GM19025 (cell line): ENCODE data around the gene CCND3.

Experiments
- ATAC-seq: cut with Tn5 transposase; IDR thresholded peaks from one replicate; pipeline ENCODE4 v1.9.1; 2021; ENCODE audit warnings: mild to moderate bottlenecking, low read depth, moderate library complexity; ENCODE audit not compliant: unreplicated experiment

CCND3 gene

DNA sequence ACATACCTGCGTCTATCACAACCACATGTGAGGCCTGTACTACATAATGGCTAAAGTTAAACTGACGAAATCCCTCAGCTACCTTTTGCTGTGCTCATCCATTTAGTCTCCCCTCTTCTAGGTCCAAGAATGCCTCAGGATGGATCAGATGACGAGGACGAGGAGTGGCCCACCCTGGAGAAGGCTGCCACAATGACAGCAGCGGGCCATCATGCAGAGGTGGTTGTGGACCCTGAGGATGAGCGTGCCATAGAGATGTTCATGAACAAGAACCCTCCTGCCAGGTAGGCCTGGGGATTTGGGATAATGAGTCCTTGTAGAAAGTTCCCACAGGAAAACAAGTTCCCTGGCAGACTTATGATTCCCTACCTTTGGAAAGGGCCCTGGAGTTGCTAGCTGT is 14.4 kb downstream of the CCND3 start:
- no peak for ATAC-seq

DNA sequence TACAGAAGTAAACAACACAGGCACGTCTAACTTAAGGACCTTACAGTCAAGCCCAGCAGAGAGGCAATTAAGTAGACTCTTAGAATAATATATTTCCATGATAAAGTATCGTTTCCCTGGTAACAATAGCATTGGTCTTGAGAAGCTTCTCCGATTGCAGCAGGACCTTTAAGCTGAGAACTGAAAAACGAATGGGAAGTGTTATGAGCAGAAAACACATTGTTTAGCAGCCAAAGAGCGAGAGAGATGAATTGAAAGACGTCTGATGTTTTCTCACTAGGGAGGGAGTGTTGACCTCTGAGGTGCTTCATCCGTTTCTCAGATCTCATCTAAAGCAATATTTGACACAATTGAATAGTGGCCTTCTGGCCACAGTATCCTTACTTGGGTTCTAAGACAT is 19.5 kb downstream of the CCND3 start:
- ATAC-seq = no peak

DNA sequence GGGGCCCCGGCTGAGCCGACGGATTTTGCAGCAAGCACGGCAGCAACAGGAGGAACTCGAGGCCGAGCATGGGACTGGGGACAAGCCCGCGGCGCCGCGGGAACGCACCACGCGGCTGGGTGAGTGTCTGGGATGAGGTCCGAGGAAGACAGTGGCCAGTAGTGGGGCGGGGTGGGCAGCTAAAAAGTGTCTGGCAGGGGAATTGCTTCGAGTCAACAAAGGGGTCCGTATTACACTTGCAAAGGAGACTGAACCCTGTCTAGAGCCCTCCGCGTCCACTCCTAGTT is 20.0 kb downstream of the CCND3 start:
- no peak for ATAC-seq

DNA sequence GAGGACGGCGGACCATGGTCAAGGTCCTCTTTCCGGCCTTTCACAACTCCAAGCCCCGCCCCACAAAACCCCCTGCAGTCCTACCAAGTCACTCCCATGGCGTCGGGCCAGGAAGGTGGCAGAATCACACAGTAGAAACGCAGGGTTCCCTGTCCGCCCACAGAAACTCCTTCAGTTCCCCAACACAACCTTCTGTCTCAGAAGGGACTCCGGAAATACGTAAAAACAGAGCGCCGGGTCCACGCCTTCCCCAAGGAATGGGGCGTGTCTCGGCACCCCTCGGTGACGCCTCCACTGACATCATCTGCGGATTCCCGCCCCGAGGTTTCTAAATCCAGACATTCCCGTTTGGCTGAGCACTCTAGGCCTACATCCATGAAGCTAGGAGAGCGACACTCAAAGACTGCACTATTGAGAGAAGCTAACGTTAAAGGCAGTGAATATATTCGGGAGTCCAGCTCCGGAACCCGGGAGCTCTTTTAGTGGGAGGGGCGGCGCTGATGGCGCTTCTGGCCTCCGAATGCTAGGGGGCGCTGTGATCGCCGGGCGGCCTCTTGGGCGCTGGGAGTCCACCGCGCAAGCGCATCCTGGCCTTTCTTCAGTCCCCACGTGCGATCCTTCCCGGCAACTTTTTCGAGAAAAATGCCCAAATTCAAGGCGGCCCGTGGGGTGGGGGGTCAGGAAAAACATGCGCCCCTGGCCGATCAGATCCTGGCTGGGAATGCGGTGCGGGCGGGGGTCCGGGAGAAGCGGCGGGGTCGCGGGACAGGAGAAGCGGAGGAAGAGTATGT is 20.5 kb downstream of the CCND3 start, which contains the start of the genes BYSL and MED20:
TSS of gene BYSL (plus strand) at position 579 of the 791 bp plus-strand sequence. CDS start at position 643, 64 bp downstream.
TSS of gene MED20 (minus strand) at position 219 of the 791 bp plus-strand sequence. CDS start at position 98, 121 bp downstream.
- ATAC-seq = peak; percentile 94

DNA sequence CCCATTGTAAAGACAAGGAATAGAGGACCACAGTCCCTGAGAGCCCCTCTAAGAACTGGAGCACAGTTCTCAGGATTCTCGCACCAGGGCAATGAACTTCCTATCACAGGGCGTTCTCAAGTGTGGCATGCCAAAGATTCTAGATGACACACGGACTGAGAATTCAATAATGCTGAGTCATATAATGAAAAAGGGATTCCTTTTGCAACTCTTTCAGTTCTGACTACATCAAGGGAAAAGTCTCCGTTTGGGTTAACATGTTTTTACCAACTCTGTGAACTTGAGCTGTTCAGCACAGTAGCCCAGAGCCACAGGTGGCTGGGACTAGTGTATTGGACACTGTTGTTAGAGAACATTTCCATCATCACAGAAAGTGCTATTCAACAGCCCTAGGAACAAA is 24.1 kb downstream of the CCND3 start:
- no peak for ATAC-seq

DNA sequence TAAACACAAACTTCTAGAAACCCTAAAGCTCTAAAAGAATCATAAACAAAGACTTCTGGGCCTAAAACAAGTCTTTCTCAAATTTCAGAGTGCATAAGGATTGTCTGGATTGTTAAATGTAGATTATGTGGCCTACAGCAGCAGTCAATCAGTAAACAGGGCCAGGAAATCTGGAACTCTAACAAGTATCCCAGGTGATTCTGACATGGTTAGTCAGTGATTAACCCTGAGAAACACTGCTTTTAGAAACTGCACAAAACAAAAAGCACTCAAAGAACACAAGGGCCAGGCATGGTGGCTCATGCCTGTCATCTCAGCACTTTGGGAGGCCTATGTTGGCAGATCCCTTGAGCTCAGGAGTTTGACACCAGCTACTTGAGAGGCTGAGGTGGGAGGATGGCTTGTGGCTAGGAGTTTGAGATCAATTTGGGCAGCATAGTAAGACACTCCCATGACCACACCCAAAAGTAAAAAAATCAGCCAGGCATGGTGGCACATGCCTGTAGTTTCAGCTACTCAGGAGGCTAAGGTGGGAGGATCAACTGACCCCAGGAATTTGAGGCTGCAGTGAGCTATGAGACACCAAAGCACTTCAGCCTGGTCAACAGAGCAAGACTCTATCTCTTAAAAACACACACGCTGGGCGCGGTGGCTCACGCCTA is 26.6 kb downstream of the CCND3 start:
- no peak for ATAC-seq

DNA sequence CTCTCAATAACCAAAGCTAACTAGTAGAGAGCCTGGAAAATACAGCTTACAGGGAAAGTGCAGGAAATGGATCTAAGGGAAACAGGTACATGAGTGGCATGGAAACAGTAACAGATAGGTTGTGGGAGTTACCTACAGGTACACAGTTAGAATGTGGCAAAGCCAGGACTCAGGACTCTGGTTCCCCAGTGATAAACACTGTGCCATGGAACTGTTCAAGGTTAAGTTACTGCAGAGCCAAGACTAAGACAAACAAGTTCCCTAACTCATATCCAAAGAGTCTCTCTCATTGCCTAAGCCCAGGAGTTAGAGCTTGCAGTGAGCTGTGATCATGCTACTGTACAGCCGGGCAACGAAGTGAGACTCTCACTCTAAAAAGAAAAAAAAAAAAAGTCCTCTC is 27.3 kb downstream of the CCND3 start:
- no peak for ATAC-seq

DNA sequence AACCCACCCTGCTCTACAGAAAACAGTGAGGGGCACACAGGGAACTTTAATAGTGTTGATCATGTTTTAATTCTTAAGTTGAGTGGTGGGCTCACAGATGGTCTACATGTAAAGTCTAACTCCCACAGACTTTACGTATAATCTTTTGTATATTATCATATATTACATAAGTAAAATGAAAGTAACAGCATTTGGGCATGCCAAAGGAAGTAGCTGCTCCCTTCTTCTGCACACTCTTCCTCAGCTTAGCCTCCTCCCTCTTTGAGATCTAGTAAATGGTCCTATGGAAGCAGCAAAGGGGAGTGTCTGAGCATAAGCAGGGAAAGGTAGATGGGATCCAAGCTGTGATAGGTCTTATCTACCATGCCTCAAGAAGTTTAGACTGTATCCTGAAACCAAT is 31.9 kb downstream of the CCND3 start:
- ATAC-seq = no peak

DNA sequence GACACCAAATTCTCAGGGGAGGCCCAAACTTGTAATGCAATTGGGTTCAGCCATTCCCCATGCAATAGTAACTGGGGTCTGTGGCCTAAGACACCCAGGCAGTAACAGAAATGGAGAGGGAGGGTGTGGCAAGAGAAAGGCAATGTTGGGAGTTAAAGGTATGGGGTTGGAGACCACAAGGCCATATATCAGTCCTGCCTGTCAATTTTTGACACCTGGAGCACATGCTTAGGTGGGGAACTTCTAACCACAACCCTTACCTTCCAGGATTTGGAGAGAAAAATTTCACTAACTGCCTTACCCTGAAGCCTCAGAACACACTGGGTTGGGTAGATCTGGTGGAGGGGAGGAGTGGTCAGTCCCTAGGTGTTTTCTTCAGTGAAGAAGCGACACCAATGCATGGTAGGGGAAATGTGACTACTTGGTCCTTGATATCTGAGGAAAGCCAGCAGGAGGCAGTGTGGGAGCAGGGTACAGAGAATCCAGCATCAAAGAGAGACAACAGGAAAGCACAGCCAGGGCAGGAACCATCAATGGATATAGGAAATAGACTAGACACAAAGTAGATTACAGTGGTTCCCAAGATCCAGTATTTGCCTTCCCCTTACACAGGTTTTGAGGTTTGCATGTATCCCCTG is 39.6 kb downstream of the CCND3 start:
- ATAC-seq = no peak

DNA sequence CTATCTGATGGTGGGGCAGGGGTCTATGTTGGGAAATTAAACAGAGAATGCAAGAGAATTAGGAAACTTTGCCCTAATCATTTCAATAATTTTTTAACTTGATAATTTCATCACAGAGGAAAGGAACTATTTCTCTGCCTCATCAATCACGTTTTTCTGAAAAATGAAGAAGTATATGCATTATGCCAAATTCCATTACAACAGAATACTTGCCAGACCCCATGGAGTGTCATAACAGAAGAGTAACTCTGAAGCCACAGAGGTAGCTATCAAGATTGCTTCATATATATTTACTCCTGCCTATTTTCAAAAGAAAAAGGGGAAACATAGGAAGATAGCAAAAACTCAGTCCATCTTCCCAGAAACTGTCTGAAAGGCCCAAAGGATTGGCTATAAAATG is 40.7 kb downstream of the CCND3 start:
- no peak for ATAC-seq

DNA sequence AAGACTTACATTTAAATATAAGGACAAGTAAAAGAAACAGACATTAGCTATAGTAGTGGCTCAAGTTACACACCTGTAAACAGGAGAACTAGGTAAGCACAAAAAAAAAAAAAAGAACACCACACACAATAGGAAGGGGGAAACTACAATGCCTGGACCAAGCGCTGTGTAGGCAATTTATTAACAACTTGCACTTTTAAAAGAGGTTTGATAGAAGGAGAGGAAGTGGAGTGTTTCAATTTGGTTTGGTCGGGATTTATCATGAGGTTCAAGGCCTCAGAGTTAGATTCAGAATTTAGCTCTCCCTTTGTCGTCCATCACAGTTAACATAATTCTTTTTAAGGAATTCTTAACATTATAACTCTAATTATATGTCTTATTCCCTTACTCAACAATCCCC is 45.3 kb downstream of the CCND3 start:
- no peak for ATAC-seq

DNA sequence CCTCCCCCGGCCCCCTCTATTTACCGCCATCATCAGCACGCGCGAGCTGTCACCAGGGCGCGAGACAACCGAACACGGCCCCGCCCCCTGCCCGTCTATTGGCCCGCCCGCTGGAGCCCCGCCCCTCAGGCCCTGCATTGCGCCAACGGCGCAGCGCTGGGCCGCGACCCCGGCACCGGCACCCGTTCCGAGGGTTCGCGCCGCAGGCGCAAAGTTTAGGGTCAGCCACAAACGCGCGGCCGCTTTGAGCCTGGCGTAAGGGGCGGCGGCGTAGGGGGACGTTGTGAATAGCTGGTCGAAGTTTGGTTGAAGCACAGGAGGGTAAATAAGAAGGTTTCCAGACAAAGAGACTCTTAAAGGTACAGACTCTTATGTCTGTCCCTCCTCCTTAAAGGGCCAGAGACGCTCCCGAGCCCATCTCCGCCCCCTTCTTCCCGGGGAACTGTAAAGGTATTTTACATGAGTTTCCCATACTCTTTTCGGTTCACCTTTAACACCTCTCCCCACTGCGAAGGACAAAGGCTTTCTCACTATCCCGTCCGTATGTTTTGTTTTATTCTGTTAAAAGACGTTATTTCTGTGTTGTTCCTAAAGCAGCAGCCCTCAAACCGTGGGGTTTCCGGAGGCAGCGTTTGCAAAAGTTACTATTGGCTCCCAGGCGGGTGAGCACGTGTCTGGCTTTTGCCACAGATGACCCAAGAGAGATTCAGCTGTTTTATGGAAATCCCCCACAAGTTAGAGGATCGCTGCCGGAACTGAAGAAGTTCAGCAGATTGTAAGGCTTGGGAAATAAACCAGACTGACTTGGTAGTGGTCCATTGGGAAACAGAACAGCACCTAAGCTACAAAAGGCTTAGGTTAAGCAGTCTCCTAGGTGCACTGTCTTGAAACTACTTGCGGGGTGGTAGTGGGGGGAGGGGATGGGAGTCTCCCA is 46.0 kb downstream of the CCND3 start, which contains the start of gene USP49:
TSS of gene USP49 (minus strand) at position 76 of the 934 bp plus-strand sequence. CDS start 88,392 bp downstream, outside the sequence.
- ATAC-seq = peak; percentile 85

DNA sequence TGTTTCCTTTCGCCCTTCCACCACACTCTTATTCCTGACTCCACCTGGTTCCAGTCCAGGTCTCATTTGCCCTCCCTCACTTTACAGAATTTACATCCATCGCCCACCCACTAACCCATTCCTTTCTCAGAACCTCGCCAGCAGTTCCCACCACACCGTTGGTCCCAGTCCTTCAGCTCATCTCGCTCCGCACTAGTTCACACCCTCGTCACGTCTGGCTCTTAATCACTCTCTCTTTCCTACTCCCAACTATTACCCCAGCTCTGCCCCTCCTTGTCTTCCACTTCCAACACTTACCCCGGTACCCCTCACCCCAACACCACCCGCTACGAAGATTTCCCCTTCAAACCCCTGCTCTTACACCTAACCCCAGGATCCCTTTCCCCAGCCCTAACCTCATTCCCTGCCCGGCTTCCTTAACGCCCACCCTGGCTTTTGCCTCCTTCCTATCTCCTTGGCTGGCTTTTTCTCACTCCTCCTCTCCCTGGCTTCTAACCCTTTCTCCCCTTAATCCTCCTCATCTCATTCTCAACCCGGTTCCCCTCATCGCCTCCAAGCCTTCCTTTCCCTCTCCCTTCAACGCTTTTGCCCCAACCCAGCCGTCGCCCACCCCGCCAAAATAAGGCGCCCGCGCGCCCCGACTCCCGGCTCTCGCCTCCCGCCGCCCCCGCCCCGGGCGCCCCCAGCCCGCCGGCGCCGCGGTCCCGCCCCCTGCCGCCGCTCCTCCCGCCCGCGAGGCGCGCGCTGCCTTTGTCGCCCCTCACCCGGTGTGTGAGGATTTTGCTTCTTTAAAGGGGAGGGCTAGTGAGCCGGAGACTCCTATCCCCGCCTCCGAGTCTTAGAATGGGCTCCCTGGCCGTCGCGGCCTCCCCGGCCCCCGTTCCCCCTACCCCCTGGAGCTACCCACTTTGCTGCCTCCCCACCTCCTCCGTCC is 47.0 kb downstream of the CCND3 start:
- ATAC-seq = peak; percentile 15

DNA sequence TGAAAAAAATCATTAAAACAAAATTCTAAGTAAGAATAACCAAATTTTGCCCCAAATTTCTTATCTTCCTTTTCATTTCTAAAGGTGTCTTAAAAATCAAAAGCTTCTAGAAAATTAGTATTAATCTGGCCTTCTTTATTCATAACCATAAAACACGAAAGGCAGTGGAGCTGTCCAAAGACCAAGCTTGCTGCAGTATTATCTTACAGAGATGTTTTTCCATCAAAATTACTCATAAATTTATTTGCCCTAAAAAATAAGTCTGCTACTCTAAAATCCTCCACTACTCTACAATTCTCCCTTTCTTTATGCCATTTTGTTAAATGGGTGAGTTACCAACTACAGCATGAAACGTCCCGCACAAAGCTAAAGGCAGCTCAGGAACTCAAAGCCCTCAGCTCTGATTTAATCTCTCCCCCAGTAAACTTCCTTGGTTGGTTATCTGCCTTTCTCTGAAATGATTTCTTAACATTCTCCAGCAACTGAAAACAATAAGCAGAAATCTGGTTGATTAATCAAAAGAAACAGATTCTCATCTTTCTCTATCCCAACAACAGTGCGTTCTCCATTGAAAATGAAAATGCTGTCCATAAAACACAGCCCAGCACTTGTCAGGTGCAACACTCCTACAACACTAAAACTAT is 48.6 kb downstream of the CCND3 start:
- no peak for ATAC-seq

DNA sequence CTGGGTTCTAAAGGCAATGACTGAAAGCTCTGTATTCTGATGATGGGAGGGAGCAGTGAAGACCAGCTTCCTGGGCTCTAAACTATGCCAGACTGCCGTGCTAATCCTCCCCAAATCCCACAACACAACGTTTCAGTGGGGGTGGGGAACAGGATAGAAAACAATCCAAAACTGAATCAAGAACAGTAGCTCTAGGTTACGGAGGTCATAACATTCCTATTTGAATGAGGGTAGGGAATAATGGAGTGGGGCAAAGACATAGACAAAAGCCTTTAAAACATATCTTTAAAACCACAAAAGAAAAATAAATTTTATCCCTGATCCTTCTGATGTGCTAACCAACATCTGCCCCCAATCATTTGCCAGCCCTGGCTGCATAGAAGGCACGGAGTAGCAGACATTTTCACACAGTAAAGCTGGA is 54.3 kb downstream of the CCND3 start:
- no peak for ATAC-seq

DNA sequence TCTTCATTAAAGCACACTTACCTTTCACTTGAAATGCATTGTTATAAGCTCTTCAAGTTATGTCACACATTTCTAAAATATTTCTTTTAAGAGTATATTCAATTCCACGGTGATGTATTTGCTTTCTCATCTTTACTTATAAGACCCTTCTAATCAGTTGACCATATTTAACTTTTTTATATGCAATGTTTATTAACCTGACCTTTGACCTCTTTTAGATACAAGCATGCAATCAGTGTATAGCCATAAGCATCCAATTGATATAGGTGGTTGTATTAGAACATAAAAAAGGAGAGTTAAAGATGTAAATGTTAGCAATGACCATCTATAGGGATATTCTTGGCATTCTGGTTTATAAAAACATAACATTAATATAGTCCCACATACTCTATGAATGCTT is 55.7 kb downstream of the CCND3 start:
- ATAC-seq = no peak

DNA sequence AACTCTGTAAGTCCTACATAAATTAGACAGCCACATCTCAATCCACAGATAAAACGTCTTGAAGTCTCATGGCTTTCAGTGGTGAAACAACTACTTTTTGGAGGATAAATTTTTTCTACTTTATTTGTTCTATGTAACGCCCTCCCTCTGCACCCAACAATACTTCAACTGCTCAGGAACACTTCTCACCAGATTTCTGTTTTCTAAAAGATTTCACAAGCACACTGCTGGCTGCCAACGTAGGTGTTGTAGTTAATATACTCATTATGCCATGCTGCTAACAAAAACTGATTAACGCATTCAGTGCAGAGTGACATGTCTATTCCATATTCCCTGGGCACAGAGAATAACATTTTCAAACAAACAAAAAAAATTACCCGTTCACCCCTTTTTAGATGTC is 56.7 kb downstream of the CCND3 start:
- ATAC-seq = no peak
